K562 (cell line): ENCODE results near the gene QRICH1. TPM values are rescaled to one million over a fixed set of nuclear protein-coding genes. Genes with fewer than 3 reads are reported as not detected.

Experiments
- BRD4 ChIP-seq: fragments of 200-600 bp; sonication (generic); IDR thresholded peaks from 2 replicates; pipeline ENCODE4 v1.6.1; 2017; ENCODE audit warnings: inconsistent platforms
- L3MBTL2 ChIP-seq: fragments of 450-650 bp; IDR thresholded peaks from 2 replicates; pipeline ENCODE4 v1.6.1; 2016; ENCODE audit warnings: mild to moderate bottlenecking, moderate library complexity
- ZBED1 ChIP-seq: IDR thresholded peaks from 2 replicates; pipeline ENCODE4 v1.6.1; 2014
- ZNF584 ChIP-seq: fragments of 200-800 bp; sonication (Bioruptor generic); IDR thresholded peaks from 2 replicates; pipeline ENCODE4 v1.6.1; 2016; ENCODE audit warnings: low read depth, mild to moderate bottlenecking, missing genetic modification characterization, missing compliant biosample characterization
- polyA plus RNA-seq, 8 experiments: library from polyadenylated mRNA; depleted of rRNA in 4 of 8; stranded (reverse) in 5 of 8; unstranded in 3 of 8; fragments of >200 nt; fragmentation: Nextera tagmentation in 2 of 8; fragmentation: Illumina TruSeq in 1 of 8; extraction: Ambion mirVana in 2 of 8; extraction: Trizol in 1 of 8; gene quantifications; 2 replicates each; pipeline versions ENCODE4 v1.2.1 to v1.2.3, GENCODE V29; 2011 to 2014; ENCODE audit warnings: inconsistent platforms in 1 of 8, missing spikeins in 1 of 8
- total RNA-seq, 7 experiments: library from RNA; depleted of rRNA in 6 of 7; stranded (reverse); fragments of >200 nt in 6 of 7; fragmentation: Illumina TruSeq in 2 of 7; extraction: Trizol in 2 of 7; gene quantifications; 2 replicates each; pipeline versions ENCODE4 v1.2.1 to v1.2.3, GENCODE V29; 2011 to 2021; ENCODE audit warnings: low replicate concordance in 1 of 7
- TF ChIP-seq, protein P1 (sequence below): fragments of 250-450 bp; sonication (Bioruptor Pico); IDR thresholded peaks from 2 replicates; pipeline ENCODE4 v1.8.0; 2021; ENCODE audit warnings: moderate library complexity, mild to moderate bottlenecking, inconsistent platforms
- TF ChIP-seq, protein P2 (sequence below): sonication (generic); formaldehyde crosslinking; IDR thresholded peaks from 2 replicates; pipeline ENCODE4 v1.8.1; 2022; ENCODE audit warnings: missing genetic modification reagents
- TF ChIP-seq, protein P3 (sequence below): fragments of 250-450 bp; sonication (Bioruptor Pico); IDR thresholded peaks from 2 replicates; pipeline ENCODE4 v1.4.0; 2020
- TF ChIP-seq, protein P4 (sequence below), 2 experiments: fragments of 450-650 bp; conservative IDR thresholded peaks; 2 replicates each; pipeline ENCODE4 v1.6.1; 2017; ENCODE audit warnings: mild to moderate bottlenecking in 2 of 2, moderate library complexity in 2 of 2
- TF ChIP-seq, protein P5 (sequence below): fragments of 200-400 bp; formaldehyde crosslinking; IDR thresholded peaks from 2 replicates; pipeline ENCODE4 v1.6.1; 2017; ENCODE audit warnings: mild to moderate bottlenecking, low read depth, low read length, moderate library complexity

QRICH1 gene
- total and polyA plus RNA-seq, 9 of the 15 experiments (the other 6 are each of a cell fraction or from before 2014, with no cell fraction given), result 20.1 to 99.2 (median 56.7) TPM

DNA sequence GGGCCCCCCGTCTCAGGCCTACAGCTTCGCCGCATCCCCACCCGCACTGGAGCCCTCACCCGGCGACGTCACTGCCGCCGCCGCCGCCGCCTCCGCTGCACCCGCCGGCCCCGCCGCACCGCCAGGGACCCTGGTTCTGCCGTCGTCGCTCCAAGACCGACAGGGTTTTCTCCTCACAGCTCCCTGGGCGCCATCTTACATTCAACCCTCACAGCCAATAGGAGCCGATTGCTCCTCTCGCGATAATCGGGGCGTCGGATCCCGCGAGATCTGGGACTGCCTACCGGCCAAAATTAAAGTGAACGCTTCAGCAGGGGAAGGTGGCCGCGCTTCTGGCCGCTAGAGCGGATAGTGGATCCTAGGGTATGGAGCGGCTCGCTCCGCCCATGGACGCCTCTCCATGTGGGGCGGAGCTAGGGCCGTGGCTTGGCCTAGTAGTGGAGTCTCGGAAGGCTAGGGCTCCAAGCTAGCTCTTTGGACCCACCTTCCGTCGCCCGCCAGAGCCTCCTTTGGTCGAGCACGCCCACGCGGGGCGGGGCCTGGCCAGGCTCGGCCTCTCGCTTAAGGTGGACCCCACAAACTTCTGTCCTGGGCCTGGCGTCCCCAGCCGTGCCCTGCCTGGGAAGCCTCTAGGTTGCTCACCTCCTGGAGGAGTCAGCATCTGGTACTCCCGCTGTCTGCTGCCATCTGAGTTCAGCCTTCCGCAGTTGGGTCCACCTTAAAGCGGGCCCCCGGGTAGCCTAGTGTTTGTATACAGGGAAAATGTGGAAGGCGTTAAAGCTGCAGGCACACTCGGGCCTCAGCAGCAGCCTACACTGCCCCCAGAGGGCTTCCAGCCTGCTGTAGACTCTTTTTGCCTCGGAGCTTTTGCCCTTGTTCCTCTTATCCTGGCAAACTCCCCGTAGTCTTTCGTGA lies at the start of gene QRICH1 (continued):
- TF ChIP-seq, protein P1, sequence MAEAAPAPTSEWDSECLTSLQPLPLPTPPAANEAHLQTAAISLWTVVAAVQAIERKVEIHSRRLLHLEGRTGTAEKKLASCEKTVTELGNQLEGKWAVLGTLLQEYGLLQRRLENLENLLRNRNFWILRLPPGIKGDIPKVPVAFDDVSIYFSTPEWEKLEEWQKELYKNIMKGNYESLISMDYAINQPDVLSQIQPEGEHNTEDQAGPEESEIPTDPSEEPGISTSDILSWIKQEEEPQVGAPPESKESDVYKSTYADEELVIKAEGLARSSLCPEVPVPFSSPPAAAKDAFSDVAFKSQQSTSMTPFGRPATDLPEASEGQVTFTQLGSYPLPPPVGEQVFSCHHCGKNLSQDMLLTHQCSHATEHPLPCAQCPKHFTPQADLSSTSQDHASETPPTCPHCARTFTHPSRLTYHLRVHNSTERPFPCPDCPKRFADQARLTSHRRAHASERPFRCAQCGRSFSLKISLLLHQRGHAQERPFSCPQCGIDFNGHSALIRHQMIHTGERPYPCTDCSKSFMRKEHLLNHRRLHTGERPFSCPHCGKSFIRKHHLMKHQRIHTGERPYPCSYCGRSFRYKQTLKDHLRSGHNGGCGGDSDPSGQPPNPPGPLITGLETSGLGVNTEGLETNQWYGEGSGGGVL (CRISPR knock-in tag), result no peak
- no peak for TF ChIP-seq ZNF584 (CRISPR knock-in tag)
- TF ChIP-seq L3MBTL2, result peak; percentile 5; the same call in 1 of the 2 replicates
- no peak for TF ChIP-seq ZBED1
- TF ChIP-seq, protein P2, sequence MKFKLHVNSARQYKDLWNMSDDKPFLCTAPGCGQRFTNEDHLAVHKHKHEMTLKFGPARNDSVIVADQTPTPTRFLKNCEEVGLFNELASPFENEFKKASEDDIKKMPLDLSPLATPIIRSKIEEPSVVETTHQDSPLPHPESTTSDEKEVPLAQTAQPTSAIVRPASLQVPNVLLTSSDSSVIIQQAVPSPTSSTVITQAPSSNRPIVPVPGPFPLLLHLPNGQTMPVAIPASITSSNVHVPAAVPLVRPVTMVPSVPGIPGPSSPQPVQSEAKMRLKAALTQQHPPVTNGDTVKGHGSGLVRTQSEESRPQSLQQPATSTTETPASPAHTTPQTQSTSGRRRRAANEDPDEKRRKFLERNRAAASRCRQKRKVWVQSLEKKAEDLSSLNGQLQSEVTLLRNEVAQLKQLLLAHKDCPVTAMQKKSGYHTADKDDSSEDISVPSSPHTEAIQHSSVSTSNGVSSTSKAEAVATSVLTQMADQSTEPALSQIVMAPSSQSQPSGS (CRISPR knock-in tag), result no peak
- TF ChIP-seq, protein P3, sequence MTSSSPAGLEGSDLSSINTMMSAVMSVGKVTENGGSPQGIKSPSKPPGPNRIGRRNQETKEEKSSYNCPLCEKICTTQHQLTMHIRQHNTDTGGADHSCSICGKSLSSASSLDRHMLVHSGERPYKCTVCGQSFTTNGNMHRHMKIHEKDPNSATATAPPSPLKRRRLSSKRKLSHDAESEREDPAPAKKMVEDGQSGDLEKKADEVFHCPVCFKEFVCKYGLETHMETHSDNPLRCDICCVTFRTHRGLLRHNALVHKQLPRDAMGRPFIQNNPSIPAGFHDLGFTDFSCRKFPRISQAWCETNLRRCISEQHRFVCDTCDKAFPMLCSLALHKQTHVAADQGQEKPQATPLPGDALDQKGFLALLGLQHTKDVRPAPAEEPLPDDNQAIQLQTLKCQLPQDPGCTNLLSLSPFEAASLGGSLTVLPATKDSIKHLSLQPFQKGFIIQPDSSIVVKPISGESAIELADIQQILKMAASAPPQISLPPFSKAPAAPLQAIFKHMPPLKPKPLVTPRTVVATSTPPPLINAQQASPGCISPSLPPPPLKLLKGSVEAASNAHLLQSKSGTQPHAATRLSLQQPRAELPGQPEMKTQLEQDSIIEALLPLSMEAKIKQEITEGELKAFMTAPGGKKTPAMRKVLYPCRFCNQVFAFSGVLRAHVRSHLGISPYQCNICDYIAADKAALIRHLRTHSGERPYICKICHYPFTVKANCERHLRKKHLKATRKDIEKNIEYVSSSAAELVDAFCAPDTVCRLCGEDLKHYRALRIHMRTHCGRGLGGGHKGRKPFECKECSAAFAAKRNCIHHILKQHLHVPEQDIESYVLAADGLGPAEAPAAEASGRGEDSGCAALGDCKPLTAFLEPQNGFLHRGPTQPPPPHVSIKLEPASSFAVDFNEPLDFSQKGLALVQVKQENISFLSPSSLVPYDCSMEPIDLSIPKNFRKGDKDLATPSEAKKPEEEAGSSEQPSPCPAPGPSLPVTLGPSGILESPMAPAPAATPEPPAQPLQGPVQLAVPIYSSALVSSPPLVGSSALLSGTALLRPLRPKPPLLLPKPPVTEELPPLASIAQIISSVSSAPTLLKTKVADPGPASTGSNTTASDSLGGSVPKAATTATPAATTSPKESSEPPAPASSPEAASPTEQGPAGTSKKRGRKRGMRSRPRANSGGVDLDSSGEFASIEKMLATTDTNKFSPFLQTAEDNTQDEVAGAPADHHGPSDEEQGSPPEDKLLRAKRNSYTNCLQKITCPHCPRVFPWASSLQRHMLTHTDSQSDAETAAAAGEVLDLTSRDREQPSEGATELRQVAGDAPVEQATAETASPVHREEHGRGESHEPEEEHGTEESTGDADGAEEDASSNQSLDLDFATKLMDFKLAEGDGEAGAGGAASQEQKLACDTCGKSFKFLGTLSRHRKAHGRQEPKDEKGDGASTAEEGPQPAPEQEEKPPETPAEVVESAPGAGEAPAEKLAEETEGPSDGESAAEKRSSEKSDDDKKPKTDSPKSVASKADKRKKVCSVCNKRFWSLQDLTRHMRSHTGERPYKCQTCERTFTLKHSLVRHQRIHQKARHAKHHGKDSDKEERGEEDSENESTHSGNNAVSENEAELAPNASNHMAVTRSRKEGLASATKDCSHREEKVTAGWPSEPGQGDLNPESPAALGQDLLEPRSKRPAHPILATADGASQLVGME (CRISPR knock-in tag), result no peak
- no peak for TF ChIP-seq BRD4
- TF ChIP-seq, protein P4, sequence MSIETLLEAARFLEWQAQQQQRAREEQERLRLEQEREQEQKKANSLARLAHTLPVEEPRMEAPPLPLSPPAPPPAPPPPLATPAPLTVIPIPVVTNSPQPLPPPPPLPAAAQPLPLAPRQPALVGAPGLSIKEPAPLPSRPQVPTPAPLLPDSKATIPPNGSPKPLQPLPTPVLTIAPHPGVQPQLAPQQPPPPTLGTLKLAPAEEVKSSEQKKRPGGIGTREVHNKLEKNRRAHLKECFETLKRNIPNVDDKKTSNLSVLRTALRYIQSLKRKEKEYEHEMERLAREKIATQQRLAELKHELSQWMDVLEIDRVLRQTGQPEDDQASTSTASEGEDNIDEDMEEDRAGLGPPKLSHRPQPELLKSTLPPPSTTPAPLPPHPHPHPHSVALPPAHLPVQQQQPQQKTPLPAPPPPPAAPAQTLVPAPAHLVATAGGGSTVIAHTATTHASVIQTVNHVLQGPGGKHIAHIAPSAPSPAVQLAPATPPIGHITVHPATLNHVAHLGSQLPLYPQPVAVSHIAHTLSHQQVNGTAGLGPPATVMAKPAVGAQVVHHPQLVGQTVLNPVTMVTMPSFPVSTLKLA (conservative IDR thresholded peaks at IDR 0.05), result peak; percentile 97
- TF ChIP-seq, protein P5, sequence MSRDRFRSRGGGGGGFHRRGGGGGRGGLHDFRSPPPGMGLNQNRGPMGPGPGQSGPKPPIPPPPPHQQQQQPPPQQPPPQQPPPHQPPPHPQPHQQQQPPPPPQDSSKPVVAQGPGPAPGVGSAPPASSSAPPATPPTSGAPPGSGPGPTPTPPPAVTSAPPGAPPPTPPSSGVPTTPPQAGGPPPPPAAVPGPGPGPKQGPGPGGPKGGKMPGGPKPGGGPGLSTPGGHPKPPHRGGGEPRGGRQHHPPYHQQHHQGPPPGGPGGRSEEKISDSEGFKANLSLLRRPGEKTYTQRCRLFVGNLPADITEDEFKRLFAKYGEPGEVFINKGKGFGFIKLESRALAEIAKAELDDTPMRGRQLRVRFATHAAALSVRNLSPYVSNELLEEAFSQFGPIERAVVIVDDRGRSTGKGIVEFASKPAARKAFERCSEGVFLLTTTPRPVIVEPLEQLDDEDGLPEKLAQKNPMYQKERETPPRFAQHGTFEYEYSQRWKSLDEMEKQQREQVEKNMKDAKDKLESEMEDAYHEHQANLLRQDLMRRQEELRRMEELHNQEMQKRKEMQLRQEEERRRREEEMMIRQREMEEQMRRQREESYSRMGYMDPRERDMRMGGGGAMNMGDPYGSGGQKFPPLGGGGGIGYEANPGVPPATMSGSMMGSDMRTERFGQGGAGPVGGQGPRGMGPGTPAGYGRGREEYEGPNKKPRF, result no peak
